Spinal cord (tissue), 10 donors: ENCODE results near the gene ARHGAP12. TPM values are rescaled to one million over a fixed set of nuclear protein-coding genes. Genes with fewer than 3 reads are reported as not detected.

Experiments
- DNase-seq, 6 donors: peaks; one replicate each; pipeline versions ENCODE4 v3.0.0 to v3.0.0-alpha.2; 2013 to 2015; ENCODE audit warnings: low spot score in 6 of 6, low read depth in 4 of 6
- H3K27ac ChIP-seq: one replicate; pipeline ENCODE4 v1.5.1; 2013; ENCODE audit warnings: low read depth, low read length, control low read depth
- H3K27me3 ChIP-seq: one replicate; pipeline ENCODE4 v1.6.1; 2013; ENCODE audit warnings: low read length; ENCODE audit not compliant: control insufficient read depth, insufficient read depth
- H3K36me3 ChIP-seq: one replicate; pipeline ENCODE4 v1.6.1; 2013; ENCODE audit warnings: low read length; ENCODE audit not compliant: control insufficient read depth, insufficient read depth
- H3K4me1 ChIP-seq: one replicate; pipeline ENCODE4 v1.6.1; 2013; ENCODE audit warnings: low read length; ENCODE audit not compliant: control insufficient read depth, insufficient read depth
- H3K4me3 ChIP-seq: one replicate; pipeline ENCODE4 v1.5.1; 2013; ENCODE audit warnings: low read depth, low read length, control low read depth
- H3K9me3 ChIP-seq: one replicate; pipeline ENCODE4 v1.6.1; 2013; ENCODE audit warnings: low read length; ENCODE audit not compliant: control insufficient read depth, insufficient read depth
- WGBS: methylation state at CpG from one replicate; pipeline ENCODE4 v1.1.5; 2013; ENCODE audit warnings: missing lambda C conversion rate; ENCODE audit not compliant: insufficient coverage; 5-methylcytosine and 5-hydroxymethylcytosine counted together
- polyA plus RNA-seq, 2 donors: library from polyadenylated mRNA; unstranded; fragments of 120-200 nt; gene quantifications; one replicate each; pipeline ENCODE4 v1.2.1, GENCODE V29; 2013; ENCODE audit not compliant: insufficient read length in 2 of 2
- total RNA-seq, 2 donors: library from RNA; depleted of rRNA in 1 of 2; stranded (reverse); fragments of 120-200 nt in 1 of 2; fragments of >200 nt in 1 of 2; gene quantifications; one replicate each; pipeline versions ENCODE4 v1.2.3 to v1.2.4, GENCODE V29; 2013 to 2014
- donor health status: healthy.

The ARHGAP12 gene
- total and polyA plus RNA-seq, 4 donors = 40.0 to 87.2 (median 53.0) TPM

DNA sequence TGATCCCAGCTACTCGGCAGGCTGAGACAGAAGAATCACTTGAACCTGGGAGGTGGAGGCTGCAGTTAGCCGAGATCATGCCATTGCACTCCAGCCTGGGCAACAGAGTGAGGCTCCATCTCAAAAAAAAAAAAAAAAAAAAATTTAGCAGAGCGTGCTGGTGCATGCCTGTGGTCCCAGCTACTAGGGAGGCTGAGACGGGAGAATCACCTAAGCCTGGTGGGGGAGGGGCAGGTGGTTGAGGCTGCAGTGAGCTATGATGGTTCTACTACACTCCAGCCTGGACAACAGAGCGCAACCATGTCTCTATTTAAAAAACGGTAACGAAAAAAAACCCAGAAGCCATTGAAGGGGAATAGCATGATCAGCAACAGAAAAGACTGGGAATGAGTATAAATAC, 89.9 kb downstream of the ARHGAP12 start:
- Histone ChIP-seq H3K36me3 (no peaks in the 10 kb centered on the region), H3K27me3 (no peaks in the 10 kb centered on the region), H3K27ac (no peak overlapping the region), H3K9me3 (no peaks in the 10 kb centered on the region), H3K4me1 (no peaks in the 10 kb centered on the region), H3K4me3 (no peak overlapping the region)
- WGBS = 100% methylated on average over 2 of the region's 7 CpGs
- DNase-seq = no peak

DNA sequence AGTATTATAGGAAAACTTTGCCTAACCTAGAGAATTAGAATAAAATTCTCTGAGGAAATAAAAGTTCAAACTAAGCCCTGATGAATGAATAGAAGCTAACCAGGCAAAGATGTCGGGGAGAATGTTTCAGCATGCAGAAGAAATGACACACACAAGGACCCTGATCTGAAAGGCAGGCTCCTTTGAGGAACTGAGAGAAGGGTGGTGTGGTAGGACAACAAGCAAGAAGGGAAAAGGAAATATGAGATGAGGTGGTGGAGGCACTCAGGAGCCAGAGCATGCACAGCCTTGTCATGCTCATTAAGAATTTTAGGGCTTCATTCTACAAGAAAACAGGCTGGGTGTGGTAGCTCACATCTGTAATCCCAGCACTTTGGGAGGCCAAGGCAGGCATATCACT, 90.6 kb downstream of the ARHGAP12 start:
- no peaks in the 10 kb centered on the region for H3K9me3 ChIP-seq
- DNase-seq = no peak
- H3K27me3 ChIP-seq = no peaks in the 10 kb centered on the region
- no peaks in the 10 kb centered on the region for H3K4me1 ChIP-seq
- WGBS = 100% methylated on average over 1 of the region's 1 CpG
- no peak overlapping the region for H3K27ac ChIP-seq
- no peak overlapping the region for H3K4me3 ChIP-seq
- H3K36me3 ChIP-seq = no peaks in the 10 kb centered on the region

DNA sequence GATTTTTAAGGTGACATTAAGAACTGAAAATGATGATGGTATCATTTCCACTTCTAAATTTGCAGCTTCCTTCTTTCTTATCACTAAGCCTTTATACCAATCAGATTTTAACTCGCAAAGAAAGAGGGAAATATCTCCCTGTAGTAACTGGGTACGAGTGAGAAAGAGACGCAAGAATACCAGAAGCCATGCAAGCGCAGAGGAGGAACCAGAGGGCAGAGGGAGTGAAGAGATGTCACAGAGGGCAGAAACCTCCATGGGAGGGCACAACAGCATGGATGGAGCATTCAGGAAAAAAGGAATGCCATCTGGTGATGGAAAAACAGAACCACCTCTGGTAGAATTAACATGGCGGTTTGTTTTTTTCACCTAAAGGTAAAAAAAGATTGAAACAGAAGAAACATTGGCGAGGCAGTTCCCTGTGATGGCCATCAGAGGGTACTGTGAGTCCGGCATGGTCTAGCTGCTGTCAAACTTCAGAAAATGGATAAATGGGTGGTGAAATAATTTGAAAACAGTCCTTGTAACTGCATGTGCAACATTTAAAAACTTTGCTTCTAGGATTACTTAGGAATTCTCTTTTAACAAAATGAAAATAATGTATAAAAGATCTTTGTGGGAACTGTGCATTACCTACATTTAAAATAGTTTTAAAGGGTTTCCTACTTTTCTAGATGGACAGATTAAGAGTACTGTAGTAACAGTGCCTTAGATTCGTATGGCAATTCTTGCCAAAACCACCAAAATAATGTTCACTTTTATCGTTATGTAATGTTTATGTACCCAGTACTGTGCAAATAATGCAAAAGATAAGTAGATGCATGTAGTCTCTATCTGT, 91.8 kb downstream of the ARHGAP12 start:
- H3K27ac ChIP-seq = no peak overlapping the region
- H3K9me3 ChIP-seq = no peaks in the 10 kb centered on the region
- DNase-seq = peak in 2 of 6 donors; percentile 14 to 60
- 78% methylated on average over 4 of the region's 9 CpGs for WGBS
- no peaks in the 10 kb centered on the region for H3K27me3 ChIP-seq
- no peaks in the 10 kb centered on the region for H3K4me1 ChIP-seq
- no peaks in the 10 kb centered on the region for H3K36me3 ChIP-seq
- H3K4me3 ChIP-seq = no peak overlapping the region

DNA sequence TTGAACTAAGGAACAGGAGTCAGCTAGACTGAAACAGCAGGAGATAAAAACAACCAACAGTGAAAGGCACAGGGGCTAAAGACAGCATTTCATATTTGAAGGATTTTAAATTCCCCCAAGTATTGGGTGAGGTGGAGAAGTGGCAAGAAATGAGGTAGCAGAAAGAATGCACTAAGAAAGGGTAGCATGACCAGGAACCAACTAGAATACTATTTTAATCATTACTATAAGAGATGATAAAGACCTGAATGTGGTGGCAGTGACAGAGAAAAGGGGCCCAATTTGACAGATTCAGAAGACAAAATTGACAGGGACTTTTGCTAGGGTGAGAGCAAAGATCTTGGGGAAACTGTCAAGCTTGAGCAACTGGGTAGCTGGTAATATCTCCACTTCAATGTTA, 94.9 kb downstream of the ARHGAP12 start:
- DNase-seq = no peak
- H3K4me3 ChIP-seq = no peak overlapping the region
- H3K27me3 ChIP-seq = no peaks in the 10 kb centered on the region
- H3K27ac ChIP-seq = no peak overlapping the region
- no peaks in the 10 kb centered on the region for H3K9me3 ChIP-seq
- H3K4me1 ChIP-seq = no peaks in the 10 kb centered on the region
- no peaks in the 10 kb centered on the region for H3K36me3 ChIP-seq

DNA sequence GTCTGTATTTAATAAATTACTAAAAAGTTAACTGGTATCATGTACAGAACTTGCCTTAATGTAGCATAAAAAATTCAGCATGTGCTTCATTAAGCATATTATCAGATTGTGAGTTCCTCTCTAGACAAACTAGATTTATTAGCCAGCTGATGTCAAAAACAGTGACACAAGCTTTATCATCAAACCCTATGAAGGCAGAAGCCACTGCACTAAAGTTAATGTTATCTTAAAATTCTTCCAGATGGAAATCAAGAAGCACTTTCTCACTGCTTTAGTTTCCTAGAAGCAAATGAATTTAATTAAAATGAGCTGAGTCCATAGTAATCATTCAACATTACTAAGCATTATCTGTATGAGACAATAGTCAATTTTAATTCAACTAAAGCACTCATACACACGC, 96.4 kb downstream of the ARHGAP12 start:
- Histone ChIP-seq H3K36me3 (no peaks in the 10 kb centered on the region), H3K4me3 (no peak overlapping the region), H3K27ac (no peak overlapping the region), H3K4me1 (no peaks in the 10 kb centered on the region), H3K9me3 (no peaks in the 10 kb centered on the region), H3K27me3 (no peaks in the 10 kb centered on the region)
- peak in 1 of 6 donors; percentile 29 for DNase-seq
- no CpG with 5 or more reads among the region's 1 CpG for WGBS

DNA sequence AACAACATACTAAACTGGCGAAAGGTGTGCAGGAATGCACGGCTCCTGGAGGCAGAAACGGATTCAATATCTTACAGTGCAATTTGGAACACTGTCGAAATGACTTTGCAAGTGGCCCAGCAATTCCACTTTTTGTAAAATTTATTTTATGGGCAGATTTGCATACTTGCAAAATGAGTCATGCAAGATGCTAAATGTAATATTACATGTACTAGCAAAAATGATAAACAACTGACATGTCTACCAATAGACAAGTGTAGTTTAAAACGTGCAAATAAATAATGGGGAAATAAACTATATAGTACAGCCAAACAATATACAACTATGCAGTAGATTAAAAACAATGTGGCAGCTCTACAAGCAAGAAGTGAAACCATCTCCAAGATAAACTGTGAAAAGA, 97.7 kb downstream of the ARHGAP12 start:
- no peak overlapping the region for H3K4me3 ChIP-seq
- no peaks in the 10 kb centered on the region for H3K36me3 ChIP-seq
- no peaks in the 10 kb centered on the region for H3K9me3 ChIP-seq
- no peaks in the 10 kb centered on the region for H3K4me1 ChIP-seq
- H3K27ac ChIP-seq = no peak overlapping the region
- DNase-seq = no peak
- 100% methylated on average over 1 of the region's 5 CpGs for WGBS
- H3K27me3 ChIP-seq = no peaks in the 10 kb centered on the region

DNA sequence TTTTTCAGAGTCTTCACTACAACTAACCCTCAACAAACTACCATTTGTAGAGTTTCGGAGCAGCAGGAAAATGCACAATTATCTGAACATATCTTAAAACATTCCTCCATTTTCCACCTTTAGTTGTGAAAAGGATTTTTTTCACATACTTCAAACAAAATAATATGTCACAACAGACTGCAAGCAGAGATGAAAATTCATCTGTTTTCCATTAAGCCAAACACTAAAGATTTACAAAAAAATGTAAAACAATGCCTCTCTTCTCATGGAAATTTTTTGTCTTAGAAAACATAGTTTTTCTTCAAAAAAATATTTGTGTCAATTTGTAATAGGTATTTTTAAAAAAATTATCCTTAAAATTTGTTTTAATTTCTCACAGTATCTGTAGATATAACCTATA, 98.9 kb downstream of the ARHGAP12 start:
- no CpG with 5 or more reads among the region's 1 CpG for WGBS
- DNase-seq = no peak
- H3K27me3 ChIP-seq = no peaks in the 10 kb centered on the region
- H3K36me3 ChIP-seq = no peaks in the 10 kb centered on the region
- no peaks in the 10 kb centered on the region for H3K4me1 ChIP-seq
- H3K27ac ChIP-seq = no peak overlapping the region
- no peaks in the 10 kb centered on the region for H3K9me3 ChIP-seq
- no peak overlapping the region for H3K4me3 ChIP-seq

DNA sequence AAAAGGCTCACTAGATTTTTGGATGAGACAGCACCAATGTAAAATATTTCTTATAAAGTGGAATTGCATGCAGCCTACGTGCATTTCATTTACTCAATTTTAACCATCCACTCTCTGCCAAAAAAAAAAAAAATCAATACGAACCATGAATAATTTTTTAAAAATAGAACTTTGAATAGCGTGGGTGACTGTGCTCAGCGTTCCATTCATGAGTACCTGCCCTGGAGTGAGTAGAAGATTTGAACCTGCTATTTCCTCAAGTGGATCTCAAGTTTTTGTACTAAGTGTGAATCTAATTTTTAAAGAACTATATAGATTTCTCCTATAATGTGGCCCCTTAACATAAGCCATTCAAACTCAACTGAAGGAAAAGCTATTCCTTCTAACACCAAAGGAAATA, 105.3 kb downstream of the ARHGAP12 start:
- no peaks in the 10 kb centered on the region for H3K36me3 ChIP-seq
- no CpG with 5 or more reads among the region's 4 CpGs for WGBS
- no peaks in the 10 kb centered on the region for H3K27me3 ChIP-seq
- no peak for DNase-seq
- no peaks in the 10 kb centered on the region for H3K9me3 ChIP-seq
- H3K4me1 ChIP-seq = no peaks in the 10 kb centered on the region
- H3K4me3 ChIP-seq = no peak overlapping the region
- H3K27ac ChIP-seq = no peak overlapping the region

DNA sequence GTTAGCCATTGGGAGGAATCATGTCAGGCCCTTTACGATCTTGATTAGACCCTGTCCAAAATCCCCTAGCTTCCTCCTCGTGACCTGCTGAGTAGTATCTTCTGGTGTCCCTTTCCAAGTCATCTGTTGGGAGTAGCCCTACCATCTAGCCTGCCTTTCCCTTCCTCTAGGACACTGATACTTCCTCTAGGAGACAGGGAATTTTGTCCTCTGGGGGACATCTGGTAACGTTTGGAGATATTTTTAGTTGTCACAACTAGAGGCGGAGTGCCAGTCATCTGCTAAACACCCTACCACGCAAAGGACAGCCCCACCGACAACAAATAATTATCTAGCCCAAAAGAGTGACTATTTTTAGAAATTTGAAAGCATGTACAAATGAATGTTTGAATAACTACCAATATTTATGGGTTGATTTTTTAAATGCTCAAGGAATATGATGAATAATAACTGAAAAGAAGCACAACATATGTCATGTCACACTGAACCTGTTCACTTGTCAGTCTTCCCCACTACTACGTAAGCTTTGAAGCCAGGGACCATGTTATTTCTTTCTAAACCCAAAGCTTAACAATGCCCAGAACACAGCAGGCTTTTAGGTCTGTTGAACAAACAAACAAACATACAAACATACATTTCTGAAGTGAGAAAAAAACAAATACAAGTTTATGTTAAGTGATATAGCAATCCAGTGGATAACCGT, 105.9 kb downstream of the ARHGAP12 start:
- Histone ChIP-seq H3K36me3 (no peaks in the 10 kb centered on the region), H3K9me3 (no peaks in the 10 kb centered on the region), H3K4me1 (no peaks in the 10 kb centered on the region), H3K27ac (no peak overlapping the region), H3K27me3 (no peaks in the 10 kb centered on the region), H3K4me3 (no peak overlapping the region)
- DNase-seq = peak in 1 of 6 donors; percentile 75
- 100% methylated on average over 2 of the region's 8 CpGs for WGBS

DNA sequence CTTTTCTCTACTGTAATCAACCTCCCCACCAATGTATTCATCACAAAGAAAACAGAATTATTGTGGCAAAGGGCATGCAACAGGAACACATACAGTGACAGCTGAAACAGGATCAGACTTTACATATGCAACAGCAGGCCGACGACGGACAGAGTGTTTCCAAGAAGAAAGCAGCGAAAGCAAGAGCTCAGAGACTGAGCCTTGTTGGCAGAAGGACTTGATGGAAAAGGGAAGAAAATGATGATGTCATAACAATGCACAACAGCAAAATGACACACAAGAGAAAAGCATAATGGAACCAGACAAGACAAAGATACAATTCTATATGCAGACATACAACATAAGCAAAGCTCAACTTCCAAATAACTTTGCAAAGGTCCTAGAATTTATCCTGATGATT, 106.5 kb downstream of the ARHGAP12 start:
- H3K27me3 ChIP-seq = no peaks in the 10 kb centered on the region
- no peak overlapping the region for H3K4me3 ChIP-seq
- DNase-seq = peak in 1 of 6 donors; percentile 74
- H3K4me1 ChIP-seq = no peaks in the 10 kb centered on the region
- H3K27ac ChIP-seq = no peak overlapping the region
- no peaks in the 10 kb centered on the region for H3K9me3 ChIP-seq
- no peaks in the 10 kb centered on the region for H3K36me3 ChIP-seq
- WGBS = no CpG with 5 or more reads among the region's 4 CpGs
